RCC 7860 (cell line): ENCODE data around the gene RIN1.
"Not testable (repeated sequence)": the region's sequence is repeated elsewhere in the genome, so short reads cannot be mapped to it uniquely, and the experiment has no call there.

Experiments
- DNase-seq: peaks from one replicate; pipeline ENCODE4 v3.0.0-alpha.2; 2015; ENCODE audit warnings: low spot score
- FAIRE-seq: peaks from 2 replicates; lab custom pipeline; 2012; peaks lifted over from hg19 to GRCh38; lab: Jason Lieb, UNC

RIN1 gene

GRCh38 chr11:66336234-66337102 lies at the start of gene RIN1:
Gene RIN1, minus strand, starts transcription at chr11:66336434. Its CDS starts 32 bp downstream, at chr11:66336402.
- FAIRE-seq: peak; percentile 91
- DNase-seq: peak; percentile 99

- FAIRE-seq, DNase-seq: not testable (repeated sequence)
Measured at GRCh38 chr11:66384316-66384715, 48.1 kb upstream of the RIN1 start.

- DNase-seq, FAIRE-seq: not testable (repeated sequence)
Measured at GRCh38 chr11:66380264-66380663, 44.0 kb upstream of the RIN1 start.

- FAIRE-seq, DNase-seq: not testable (repeated sequence)
Measured at GRCh38 chr11:66373690-66374287, 37.6 kb upstream of the RIN1 start.

- no peak for FAIRE-seq
Measured at GRCh38 chr11:66373265-66373664, 37.0 kb upstream of the RIN1 start.

GRCh38 chr11:66371627-66372415 lies 35.6 kb upstream of the RIN1 start, which contains the start of gene SLC29A2:
Gene SLC29A2, minus strand, starts transcription at chr11:66371760. Its CDS starts 169 bp downstream, at chr11:66371591.
- no peak for FAIRE-seq

More at GRCh38 chr11:66373265-66373664, 37.0 kb upstream of the RIN1 start:
- DNase-seq: no peak

GRCh38 chr11:66369073-66369894 lies 33.0 kb upstream of the RIN1 start:
- DNase-seq: no peak
- no peak for FAIRE-seq

More at GRCh38 chr11:66371627-66372415, 35.6 kb upstream of the RIN1 start, which contains the start of gene SLC29A2:
- DNase-seq: no peak

- DNase-seq (no peak), FAIRE-seq (no peak)
Measured at GRCh38 chr11:66368484-66368883, 32.2 kb upstream of the RIN1 start.

GRCh38 chr11:66367561-66368312 lies 31.5 kb upstream of the RIN1 start:
- DNase-seq (no peak), FAIRE-seq (no peak)

GRCh38 chr11:66366844-66367477 lies 30.7 kb upstream of the RIN1 start:
- DNase-seq (no peak), FAIRE-seq (no peak)

GRCh38 chr11:66365711-66366619 lies 29.7 kb upstream of the RIN1 start:
- no peak for FAIRE-seq

GRCh38 chr11:66365166-66365565 lies 28.9 kb upstream of the RIN1 start:
- FAIRE-seq (no peak), DNase-seq (no peak)

More at GRCh38 chr11:66365711-66366619, 29.7 kb upstream of the RIN1 start:
- DNase-seq: no peak

- FAIRE-seq (no peak), DNase-seq (no peak)
Measured at GRCh38 chr11:66363805-66364535, 27.7 kb upstream of the RIN1 start.

GRCh38 chr11:66363187-66363601 lies 27.0 kb upstream of the RIN1 start:
- DNase-seq (no peak), FAIRE-seq (no peak)

- DNase-seq (no peak), FAIRE-seq (no peak)
Measured at GRCh38 chr11:66362481-66363147, 26.4 kb upstream of the RIN1 start.

- no peak for FAIRE-seq
- no peak for DNase-seq
Measured at GRCh38 chr11:66361502-66361941, 25.3 kb upstream of the RIN1 start.
